Measurements from ENCODE around the gene BTBD16.

DNA sequence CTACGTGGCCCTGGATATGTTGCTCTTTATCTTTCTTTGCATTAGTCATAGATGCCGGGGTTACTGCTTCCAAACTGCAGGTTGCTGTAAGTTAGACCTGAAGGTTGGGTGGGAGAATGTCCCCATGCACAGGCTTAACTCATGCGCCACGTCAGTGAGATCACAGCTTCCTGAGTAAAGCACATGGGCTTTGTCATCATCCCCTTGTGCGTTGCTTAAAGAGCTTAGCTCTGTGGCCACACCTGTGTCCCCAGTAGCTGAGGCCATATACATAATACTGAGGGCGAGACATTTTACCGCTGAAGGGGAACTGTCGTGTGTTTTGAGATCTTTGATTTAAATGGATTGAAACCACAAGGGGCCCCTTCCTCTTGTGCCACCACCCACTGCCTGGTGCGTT, 45.8 kb upstream of the BTBD16 start:
- TF ChIP-seq POLR2A (IDR thresholded peaks at IDR 0.05) = no peak
- TF ChIP-seq, protein P1, sequence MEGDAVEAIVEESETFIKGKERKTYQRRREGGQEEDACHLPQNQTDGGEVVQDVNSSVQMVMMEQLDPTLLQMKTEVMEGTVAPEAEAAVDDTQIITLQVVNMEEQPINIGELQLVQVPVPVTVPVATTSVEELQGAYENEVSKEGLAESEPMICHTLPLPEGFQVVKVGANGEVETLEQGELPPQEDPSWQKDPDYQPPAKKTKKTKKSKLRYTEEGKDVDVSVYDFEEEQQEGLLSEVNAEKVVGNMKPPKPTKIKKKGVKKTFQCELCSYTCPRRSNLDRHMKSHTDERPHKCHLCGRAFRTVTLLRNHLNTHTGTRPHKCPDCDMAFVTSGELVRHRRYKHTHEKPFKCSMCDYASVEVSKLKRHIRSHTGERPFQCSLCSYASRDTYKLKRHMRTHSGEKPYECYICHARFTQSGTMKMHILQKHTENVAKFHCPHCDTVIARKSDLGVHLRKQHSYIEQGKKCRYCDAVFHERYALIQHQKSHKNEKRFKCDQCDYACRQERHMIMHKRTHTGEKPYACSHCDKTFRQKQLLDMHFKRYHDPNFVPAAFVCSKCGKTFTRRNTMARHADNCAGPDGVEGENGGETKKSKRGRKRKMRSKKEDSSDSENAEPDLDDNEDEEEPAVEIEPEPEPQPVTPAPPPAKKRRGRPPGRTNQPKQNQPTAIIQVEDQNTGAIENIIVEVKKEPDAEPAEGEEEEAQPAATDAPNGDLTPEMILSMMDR (IDR thresholded peaks at IDR 0.05) = no peak

Measured in body of pancreas (tissue), 4 donors.